H1 (cell line): Measurements from ENCODE around the gene CD40LG. TPM values are rescaled to one million over a fixed set of nuclear protein-coding genes. Genes with fewer than 3 reads are reported as not detected.

Experiments
- CTCF ChIA-PET: fragments of 300-600 bp; sonication (Branson Sonifier 250); formaldehyde crosslinking; loops from one replicate; lab custom pipeline; 2021; ENCODE audit not compliant: partially characterized antibody; lab: Charles Lee
- POLR2A ChIA-PET: fragments of 300-600 bp; sonication (Branson Sonifier 250); formaldehyde crosslinking; loops from one replicate; lab custom pipeline; 2021; ENCODE audit warnings: inconsistent platforms; ENCODE audit not compliant: partially characterized antibody; lab: Charles Lee
- DNase-seq, 2 experiments: peaks; one replicate each; pipeline versions ENCODE4 v3.0.0 to v3.0.0-alpha.2; 2010 to 2022; ENCODE audit warnings: low spot score in 2 of 2, low read depth in 1 of 2, mixed read lengths in 1 of 2
- FAIRE-seq: peaks from 2 replicates; lab custom pipeline; 2011; peaks lifted over from hg19 to GRCh38; lab: Jason Lieb, UNC
- H2AFZ ChIP-seq: 2 replicates; pipeline ENCODE4 v1.8.1; 2012; ENCODE audit warnings: low read length, inconsistent platforms
- H2AK5ac ChIP-seq: 2 replicates; pipeline ENCODE4 v1.6.1; 2013; ENCODE audit warnings: low read depth, low read length
- H2BK120ac ChIP-seq: replicated peaks from 2 replicates; pipeline ENCODE3; 2013; ENCODE audit warnings: low read depth, low read length, inconsistent platforms
- H2BK12ac ChIP-seq: 2 replicates; pipeline ENCODE4 v1.6.1; 2013; ENCODE audit warnings: low read depth, low read length
- H2BK15ac ChIP-seq: 2 replicates; pipeline ENCODE4 v1.6.1; 2013; ENCODE audit warnings: low read length
- H2BK20ac ChIP-seq: 2 replicates; pipeline ENCODE4 v1.6.1; 2013; ENCODE audit warnings: low read length
- H2BK5ac ChIP-seq: 2 replicates; pipeline ENCODE4 v1.6.1; 2013; ENCODE audit warnings: low read depth, low read length
- H3K14ac ChIP-seq: 2 replicates; pipeline ENCODE4 v1.6.1; 2013; ENCODE audit warnings: inconsistent platforms; ENCODE audit not compliant: insufficient read length
- H3K18ac ChIP-seq: 2 replicates; pipeline ENCODE4 v1.6.1; 2013; ENCODE audit warnings: low read length; ENCODE audit errors: extremely low read depth
- H3K23ac ChIP-seq: 2 replicates; pipeline ENCODE4 v1.6.1; 2013; ENCODE audit warnings: inconsistent platforms; ENCODE audit not compliant: insufficient read length
- H3K23me2 ChIP-seq: 2 replicates; pipeline ENCODE4 v1.6.1; 2013; ENCODE audit warnings: low read depth, low read length
- H3K27ac ChIP-seq: 2 replicates; pipeline ENCODE4 v1.6.1; 2011; ENCODE audit warnings: low read depth, low read length, inconsistent platforms
- H3K27me3 ChIP-seq, 4 experiments: replicated peaks in 1 of 4; 1 replicate in 1 of 4; 2 replicates in 3 of 4; pipeline versions ENCODE4 v1.6.1 to v1.8.1; 2011 to 2013; ENCODE audit warnings: low read length in 3 of 4, mild to moderate bottlenecking in 3 of 4, inconsistent platforms in 2 of 4, mixed read lengths in 2 of 4, moderate library complexity in 1 of 4; ENCODE audit not compliant: control insufficient read depth in 3 of 4, insufficient read depth in 3 of 4; ENCODE audit errors: extremely low read depth in 1 of 4
- H3K36me3 ChIP-seq, 4 experiments: 2 replicates each; pipeline versions ENCODE4 v1.6.1 to v1.8.1; 2011 to 2013; ENCODE audit warnings: mild to moderate bottlenecking in 4 of 4, low read length in 3 of 4, moderate library complexity in 2 of 4, control low read depth in 1 of 4, inconsistent platforms in 1 of 4; ENCODE audit not compliant: insufficient read depth in 4 of 4, control insufficient read depth in 2 of 4
- H3K4ac ChIP-seq: replicated peaks from 2 replicates; pipeline ENCODE3; 2013; ENCODE audit warnings: low read length, low read depth, mixed read lengths, inconsistent platforms; ENCODE audit not compliant: insufficient read length
- H3K4me1 ChIP-seq, 4 experiments: replicated peaks in 1 of 4; 1 replicate in 1 of 4; 2 replicates in 3 of 4; pipeline versions ENCODE4 v1.6.1 to v1.8.1; 2011 to 2013; ENCODE audit warnings: low read length in 3 of 4, inconsistent platforms in 2 of 4, mixed read lengths in 1 of 4; ENCODE audit not compliant: insufficient read depth in 4 of 4, control insufficient read depth in 3 of 4
- H3K4me2 ChIP-seq, 2 experiments: 2 replicates each; pipeline versions ENCODE4 v1.6.1 to v1.8.1; 2011 to 2013; ENCODE audit warnings: low read depth in 2 of 2, low read length in 2 of 2, control low read depth in 1 of 2, inconsistent platforms in 1 of 2, mild to moderate bottlenecking in 1 of 2; ENCODE audit not compliant: insufficient read depth in 1 of 2
- H3K4me3 ChIP-seq, 4 experiments: fragments of 200-600, 300-600 bp in 1 of 4; sonication (generic), shearing (Covaris generic), sonication (Bioruptor Twin) in 1 of 4; 2 replicates each; pipeline versions ENCODE4 v1.5.1 to v1.8.1; 2011 to 2016; ENCODE audit warnings: low read length in 4 of 4, low read depth in 3 of 4, control low read depth in 2 of 4, inconsistent platforms in 2 of 4, mild to moderate bottlenecking in 2 of 4, mixed read lengths in 1 of 4, moderate library complexity in 1 of 4; ENCODE audit not compliant: insufficient read depth in 2 of 4; ENCODE audit errors: extremely low read depth in 1 of 4
- H3K56ac ChIP-seq: replicated peaks from 2 replicates; pipeline ENCODE3; 2013; ENCODE audit warnings: low read depth, mild to moderate bottlenecking, mixed read lengths, low read length, inconsistent platforms; ENCODE audit not compliant: insufficient read length
- H3K79me1 ChIP-seq: 2 replicates; pipeline ENCODE4 v1.6.1; 2013; ENCODE audit warnings: low read depth, low read length, control low read depth
- H3K79me2 ChIP-seq, 2 experiments: 2 replicates each; pipeline versions ENCODE4 v1.6.1 to v1.8.1; 2012 to 2013; ENCODE audit warnings: low read length in 2 of 2, mild to moderate bottlenecking in 2 of 2, inconsistent platforms in 1 of 2; ENCODE audit not compliant: insufficient read depth in 2 of 2, control insufficient read depth in 1 of 2
- H3K9ac ChIP-seq, 4 experiments: replicated peaks in 1 of 4; 1 replicate in 1 of 4; 2 replicates in 3 of 4; pipeline versions ENCODE4 v1.6.1 to v1.8.1; 2011 to 2013; ENCODE audit warnings: low read depth in 3 of 4, low read length in 3 of 4, control low read depth in 2 of 4, mild to moderate bottlenecking in 2 of 4, moderate library complexity in 2 of 4, inconsistent platforms in 1 of 4; ENCODE audit errors: extremely low read depth in 1 of 4
- H3K9me3 ChIP-seq, 2 experiments: 2 replicates each; pipeline versions ENCODE4 v1.6.1 to v1.8.1; 2012 to 2013; ENCODE audit warnings: mild to moderate bottlenecking in 2 of 2, moderate library complexity in 2 of 2, control low read depth in 1 of 2, inconsistent platforms in 1 of 2, low read depth in 1 of 2, low read length in 1 of 2, mixed read lengths in 1 of 2; ENCODE audit not compliant: insufficient read depth in 2 of 2
- H4K20me1 ChIP-seq, 2 experiments: replicated peaks in 1 of 2; 2 replicates each; pipeline versions ENCODE3 to v1.8.1; 2011 to 2013; ENCODE audit warnings: inconsistent platforms in 2 of 2, low read length in 2 of 2, mild to moderate bottlenecking in 1 of 2; ENCODE audit not compliant: insufficient read depth in 2 of 2, control insufficient read depth in 1 of 2
- H4K5ac ChIP-seq: 2 replicates; pipeline ENCODE4 v1.6.1; 2013; ENCODE audit warnings: low read length, low read depth, mixed read lengths, inconsistent platforms; ENCODE audit not compliant: insufficient read length
- H4K8ac ChIP-seq: 2 replicates; pipeline ENCODE4 v1.8.0; 2013; ENCODE audit warnings: mild to moderate bottlenecking, moderate library complexity, low read length, inconsistent platforms; ENCODE audit not compliant: insufficient read depth; ENCODE audit errors: extremely low read depth
- H4K91ac ChIP-seq: replicated peaks from 2 replicates; pipeline ENCODE3; 2013; ENCODE audit warnings: low read length, mixed read lengths, inconsistent platforms; ENCODE audit not compliant: insufficient read length
- CREB1 ChIP-seq: IDR thresholded peaks from 2 replicates; pipeline ENCODE4 v1.6.1; 2012; ENCODE audit warnings: inconsistent platforms
- HDAC2 ChIP-seq, 2 experiments: fragments of 300-600 bp in 1 of 2; sonication (generic) in 1 of 2; IDR thresholded peaks; 2 replicates each; pipeline ENCODE4 v1.6.1; 2011 to 2012; ENCODE audit warnings: low read depth in 2 of 2, low read length in 2 of 2, mild to moderate bottlenecking in 2 of 2, moderate library complexity in 2 of 2, borderline replicate concordance in 1 of 2, inconsistent platforms in 1 of 2
- KDM1A ChIP-seq: fragments of 200-600, 300-600 bp; sonication (generic); IDR thresholded peaks from 2 replicates; pipeline ENCODE4 v1.7.1; 2016; ENCODE audit warnings: mild to moderate bottlenecking, low read length, borderline replicate concordance
- MAFK ChIP-seq: IDR thresholded peaks from 2 replicates; pipeline ENCODE4 v1.6.1; 2012; ENCODE audit warnings: low read depth, mild to moderate bottlenecking, improper control_type of control experiment, low read length
- PHF8 ChIP-seq: fragments of 200-600 bp; sonication (generic); conservative IDR thresholded peaks from 2 replicates; pipeline ENCODE4 v1.7.1; 2012; ENCODE audit warnings: low read depth, mild to moderate bottlenecking, inconsistent platforms, low read length, moderate library complexity
- POLR2A ChIP-seq, 2 experiments: IDR thresholded peaks; 1 replicate in 1 of 2; 2 replicates in 1 of 2; pipeline ENCODE4 v1.6.1; 2011; ENCODE audit warnings: low read depth in 2 of 2, low read length in 2 of 2, mild to moderate bottlenecking in 2 of 2; ENCODE audit errors: control extremely low read depth in 1 of 2
- RXRA ChIP-seq: IDR thresholded peaks from 2 replicates; pipeline ENCODE4 v1.6.1; 2011; ENCODE audit warnings: low read depth, mild to moderate bottlenecking, low read length, moderate library complexity; ENCODE audit not compliant: insufficient read depth
- SAP30 ChIP-seq: fragments of 300-600 bp; sonication (generic); IDR thresholded peaks from 2 replicates; pipeline ENCODE4 v1.7.1; 2012; ENCODE audit warnings: low read length, moderate library complexity, mild to moderate bottlenecking, inconsistent platforms; ENCODE audit not compliant: insufficient read depth, insufficient replicate concordance
- SIN3A ChIP-seq, 2 experiments: IDR thresholded peaks in 1 of 2; conservative IDR thresholded peaks in 1 of 2; 2 replicates each; pipeline ENCODE4 v1.6.1; 2011 to 2012; ENCODE audit warnings: low read length in 2 of 2, improper control_type of control experiment in 1 of 2, low read depth in 1 of 2, mild to moderate bottlenecking in 1 of 2
- SIRT6 ChIP-seq: IDR thresholded peaks from one replicate; pipeline ENCODE4 v1.7.1; 2012; ENCODE audit warnings: low read length, inconsistent platforms
- SRF ChIP-seq: IDR thresholded peaks from 2 replicates; pipeline ENCODE4 v1.6.1; 2011; ENCODE audit warnings: mild to moderate bottlenecking, low read depth, low read length, moderate library complexity
- SUZ12 ChIP-seq: fragments of 200-600 bp; sonication (generic); IDR thresholded peaks from 2 replicates; pipeline ENCODE4 v1.6.1; 2012; ENCODE audit warnings: mild to moderate bottlenecking, inconsistent platforms, low read length, moderate library complexity, mixed read lengths
- TAF7 ChIP-seq: optimal IDR thresholded peaks from 2 replicates; pipeline ENCODE3; 2011; ENCODE audit warnings: low read depth, mild to moderate bottlenecking, inconsistent platforms, low read length, moderate library complexity, borderline replicate concordance
- WGBS, 2 experiments: shearing (Covaris generic) in 1 of 2; methylation state at CpG; one replicate each; pipeline versions ENCODE4 v1.1.6 to v1.1.7; 2013 to 2015; ENCODE audit warnings: low lambda C conversion rate in 2 of 2, mixed read lengths in 2 of 2, inconsistent platforms in 1 of 2, low coverage in 1 of 2, missing lambda C conversion rate in 1 of 2; ENCODE audit not compliant: insufficient replicate concordance in 2 of 2, insufficient coverage in 1 of 2, insufficient read length in 1 of 2; ENCODE audit errors: extremely low coverage in 1 of 2, missing lambda C conversion rate in 1 of 2; 5-methylcytosine and 5-hydroxymethylcytosine counted together
- polyA plus RNA-seq, 7 experiments: library from polyadenylated mRNA; depleted of rRNA in 3 of 7; stranded (reverse) in 5 of 7; unstranded in 2 of 7; fragments of >200 nt in 5 of 7; fragments of 200-250 nt in 2 of 7; gene quantifications; 1 replicate in 5 of 7; 2 replicates in 1 of 7; 4 replicates in 1 of 7; pipeline versions ENCODE4 v1.2.1 to v1.2.3, GENCODE V29; 2011 to 2013; ENCODE audit warnings: missing spikeins in 2 of 7, mixed read lengths in 2 of 7
- total RNA-seq: library from RNA; stranded (reverse); fragmentation: NEBNext Ultra II Directional; extraction: Animal tissue kit (Norgen Biotek cat#: 25700); gene quantifications from 2 replicates; pipeline ENCODE4 v1.2.1, GENCODE V29; 2021
- TF ChIP-seq, protein P1 (sequence below): IDR thresholded peaks from 2 replicates; pipeline ENCODE4 v1.6.1; 2011; ENCODE audit warnings: low read length, improper control_type of control experiment

The CD40LG gene
- total and polyA plus RNA-seq, 2 of the 8 experiments (the other 6 are each of a cell fraction or from before 2014, with no cell fraction given): not detected

DNA sequence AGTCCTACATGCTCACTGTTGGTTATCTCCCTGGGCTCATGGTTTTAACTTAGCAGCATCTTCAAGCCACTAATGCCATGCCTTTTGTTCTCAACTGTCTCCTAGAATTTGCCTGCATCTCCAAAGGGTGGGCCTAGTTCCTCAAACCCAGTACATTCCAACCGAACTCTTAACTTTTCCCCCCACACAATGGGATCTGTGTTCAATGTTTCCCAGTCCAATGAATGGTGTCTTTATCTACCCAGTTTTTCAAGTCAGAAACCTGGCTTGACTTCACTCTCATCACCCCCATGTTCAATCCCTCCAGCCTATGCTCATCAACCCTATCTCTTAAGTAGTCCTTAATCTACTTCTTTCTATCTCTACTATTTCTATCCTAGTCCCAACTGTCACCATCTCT lies 12.9 kb downstream of the CD40LG start:
- H3K4ac ChIP-seq: no peak overlapping the region
- DNase-seq: no peak
- H2BK15ac ChIP-seq: no peak overlapping the region
- H2BK12ac ChIP-seq: no peak overlapping the region
- no peak overlapping the region for H2AK5ac ChIP-seq
- no peak overlapping the region for H3K4me3 ChIP-seq
- H4K91ac ChIP-seq: no peak overlapping the region
- H3K56ac ChIP-seq: no peak overlapping the region
- WGBS, 2 experiments: 90% methylated on average over 1 of the region's 1 CpG; no CpG with 5 or more reads in 1 of the 2 experiments
- no peak overlapping the region for H2BK20ac ChIP-seq
- no peak overlapping the region for H3K27ac ChIP-seq
- peaks cover 0 to 3% of the 10 kb centered on the region in 2 experiments; a peak in 1 of 4 replicates for H3K9me3 ChIP-seq
- H3K23me2 ChIP-seq: no peaks in the 10 kb centered on the region
- H3K79me1 ChIP-seq: no peaks in the 10 kb centered on the region
- CTCF ChIA-PET: no interaction called here
- no peak overlapping the region for H2BK120ac ChIP-seq
- no peaks in the 10 kb centered on the region for H3K79me2 ChIP-seq
- H2AFZ ChIP-seq: no peak overlapping the region
- POLR2A ChIA-PET: no interaction called here
- no peak overlapping the region for H3K9ac ChIP-seq
- H3K14ac ChIP-seq: no peak overlapping the region
- H4K20me1 ChIP-seq: no peaks in the 10 kb centered on the region
- H2BK5ac ChIP-seq: no peak overlapping the region
- no peak for FAIRE-seq
- no peak overlapping the region for H3K18ac ChIP-seq
- no peaks in the 10 kb centered on the region; a peak in 1 of 8 replicates for H3K36me3 ChIP-seq
- H3K23ac ChIP-seq: no peak overlapping the region
- no peak overlapping the region for H3K4me2 ChIP-seq
- H4K8ac ChIP-seq: no peak overlapping the region
- no peaks in the 10 kb centered on the region for H3K4me1 ChIP-seq
- no peak overlapping the region for H4K5ac ChIP-seq
- H3K27me3 ChIP-seq: no peaks in the 10 kb centered on the region
- TF ChIP-seq PHF8 (no peak), HDAC2 (IDR thresholded peaks at IDR 0.05; ENCODE audit: borderline replicate concordance in 1 of 2, low read depth in 2 of 2, low read length in 2 of 2) (no peak), SUZ12 (no peak), MAFK (no peak), SIRT6 (no peak), CREB1 (no peak), SIN3A (conservative IDR thresholded peaks at IDR 0.05 in 1 of 2, IDR thresholded peaks at IDR 0.05 in 1 of 2; ENCODE audit: low read depth in 1 of 2, low read length in 2 of 2) (no peak), SRF (no peak), KDM1A (no peak), SAP30 (no peak), POLR2A (IDR thresholded peaks at IDR 0.05; ENCODE audit: control extremely low read depth in 1 of 2, low read depth in 2 of 2, low read length in 2 of 2) (no peak), TAF7 (no peak), RXRA (no peak)
- TF ChIP-seq, protein P1, sequence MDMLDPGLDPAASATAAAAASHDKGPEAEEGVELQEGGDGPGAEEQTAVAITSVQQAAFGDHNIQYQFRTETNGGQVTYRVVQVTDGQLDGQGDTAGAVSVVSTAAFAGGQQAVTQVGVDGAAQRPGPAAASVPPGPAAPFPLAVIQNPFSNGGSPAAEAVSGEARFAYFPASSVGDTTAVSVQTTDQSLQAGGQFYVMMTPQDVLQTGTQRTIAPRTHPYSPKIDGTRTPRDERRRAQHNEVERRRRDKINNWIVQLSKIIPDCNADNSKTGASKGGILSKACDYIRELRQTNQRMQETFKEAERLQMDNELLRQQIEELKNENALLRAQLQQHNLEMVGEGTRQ: no peak
